Gastroesophageal sphincter (tissue), 4 donors: ENCODE results near the gene MARK3. TPM values are rescaled to one million over a fixed set of nuclear protein-coding genes. Genes with fewer than 3 reads are reported as not detected.

Source experiments
- ATAC-seq: fragments of 150-250 bp; one replicate; pipeline ENCODE4 v1.9.1; 2016; ENCODE audit warnings: mild to moderate bottlenecking, moderate library complexity
- H3K27ac ChIP-seq, 4 donors: fragments of 200-600 bp; sonication (generic) in 3 of 4; 1 replicate in 3 of 4; 2 replicates in 1 of 4; pipeline ENCODE4 v1.5.1; 2016 to 2019
- H3K27me3 ChIP-seq: fragments of 200-600 bp; sonication (generic); one replicate; pipeline ENCODE4 v1.5.1; 2019
- H3K36me3 ChIP-seq, 2 donors: fragments of 200-600 bp; sonication (generic); one replicate each; pipeline ENCODE4 v1.5.1; 2019; ENCODE audit warnings: control low read depth in 1 of 2
- H3K4me1 ChIP-seq, 3 donors: fragments of 200-600 bp; sonication (generic); 1 replicate in 2 of 3; 2 replicates in 1 of 3; pipeline ENCODE4 v1.5.1; 2016 to 2019; ENCODE audit warnings: control low read depth in 2 of 3
- H3K4me3 ChIP-seq, 2 donors: fragments of 200-600 bp; sonication (generic); one replicate each; pipeline ENCODE4 v1.5.1; 2019; ENCODE audit warnings: mild to moderate bottlenecking in 1 of 2, moderate library complexity in 1 of 2
- H3K9me3 ChIP-seq, 3 donors: fragments of 200-600 bp; sonication (generic); one replicate each; pipeline ENCODE4 v1.5.1; 2017 to 2019; ENCODE audit warnings: control low read depth in 2 of 3
- EP300 ChIP-seq: sonication (generic); formaldehyde crosslinking; IDR thresholded peaks from one replicate; pipeline ENCODE4 v1.6.1; 2017; ENCODE audit warnings: antibody characterized with exemption, mild to moderate bottlenecking
- POLR2A ChIP-seq, 2 donors: fragments of 450-650 bp; IDR thresholded peaks; one replicate each; pipeline ENCODE4 v1.6.1; 2017; ENCODE audit warnings: antibody characterized with exemption in 2 of 2, mild to moderate bottlenecking in 2 of 2, moderate library complexity in 1 of 2
- POLR2AphosphoS5 ChIP-seq: sonication (generic); formaldehyde crosslinking; IDR thresholded peaks from one replicate; pipeline ENCODE4 v1.6.1; 2017; ENCODE audit warnings: antibody characterized with exemption
- WGBS, 2 donors: methylation state at CpG; one replicate each; pipeline ENCODE4 v1.1.5; 2018; ENCODE audit warnings: low coverage in 1 of 2; 5-methylcytosine and 5-hydroxymethylcytosine counted together
- total RNA-seq, 4 donors: library from RNA; depleted of rRNA; stranded (reverse); fragments of >200 nt; gene quantifications; one replicate each; pipeline ENCODE4 v1.1.0, GENCODE V29; 2016
- TF ChIP-seq, protein P1 (sequence below), 4 experiments: fragments of 200-600 bp in 2 of 4; fragments of 450-650 bp in 2 of 4; sonication (generic) in 1 of 4; IDR thresholded peaks; one replicate each; pipeline ENCODE4 v1.5.1; 2017 to 2019; ENCODE audit warnings: antibody characterized with exemption in 4 of 4, mild to moderate bottlenecking in 2 of 4, moderate library complexity in 2 of 4

The MARK3 gene
- total RNA-seq, 4 donors from 2014 or later, result 65.1 to 127 (median 70.4) TPM

DNA sequence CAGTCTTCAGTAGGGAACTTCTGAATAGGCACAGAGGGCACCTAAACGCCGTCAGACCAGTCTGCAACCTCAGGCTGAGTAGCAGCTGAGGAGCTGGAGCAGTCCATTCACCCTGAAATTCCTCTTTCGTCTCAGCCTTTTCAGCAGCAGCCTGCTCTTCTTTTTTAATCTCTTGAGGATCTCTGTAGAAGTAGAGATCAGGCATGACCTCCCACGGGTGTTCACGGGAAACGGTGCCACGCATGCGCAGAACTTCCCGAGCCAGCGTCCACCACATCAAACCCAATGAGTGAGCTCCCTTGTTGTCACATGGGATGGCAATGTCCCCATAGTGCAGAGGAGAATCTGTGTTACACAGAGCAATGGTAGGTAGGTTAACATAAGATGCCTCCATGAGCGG, 11.1 kb upstream of the MARK3 start:
- 65 to 88% methylated on average over 2 to 6 of the region's 11 CpGs for WGBS, 2 donors
- Histone ChIP-seq H3K4me3 (no peak overlapping the region), H3K9me3 (no peaks in the 10 kb centered on the region), H3K27ac (no peak overlapping the region), H3K27me3 (peaks cover 3% of the 10 kb centered on the region), H3K36me3 (no peaks in the 10 kb centered on the region), H3K4me1 (no peaks in the 10 kb centered on the region)
- no peak for ATAC-seq
- TF ChIP-seq POLR2A (IDR thresholded peaks at IDR 0.05) (no peak), EP300 (no peak)

DNA sequence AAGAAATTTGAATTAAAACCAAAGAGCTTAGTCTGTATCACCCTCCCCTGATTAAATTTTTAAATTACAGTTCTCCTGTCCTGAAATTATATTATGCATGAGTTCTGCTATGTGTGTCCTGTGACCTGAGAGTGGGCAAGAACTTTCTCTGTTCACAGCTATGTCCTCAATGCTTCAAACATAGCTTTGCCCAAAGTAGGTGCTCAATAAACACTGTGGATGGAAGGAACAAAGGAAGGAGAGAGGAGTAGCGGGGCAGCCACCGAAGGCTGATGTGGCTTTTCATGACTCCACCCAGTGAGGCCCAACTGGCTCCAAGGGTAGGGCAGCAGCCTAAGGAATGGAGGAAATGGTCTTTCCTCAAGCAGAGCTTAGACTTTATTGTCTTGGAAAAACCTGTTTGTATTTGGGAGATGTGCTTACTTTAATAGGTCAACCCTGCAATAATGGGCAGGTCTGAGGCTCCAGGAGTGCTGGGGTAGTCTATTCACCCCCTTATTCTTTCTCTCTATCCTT, 7.6 kb upstream of the MARK3 start:
- no peak overlapping the region for H3K27ac ChIP-seq
- TF ChIP-seq POLR2AphosphoS5 (no peak), POLR2A (IDR thresholded peaks at IDR 0.05) (no peak), EP300 (no peak)
- TF ChIP-seq, protein P1, sequence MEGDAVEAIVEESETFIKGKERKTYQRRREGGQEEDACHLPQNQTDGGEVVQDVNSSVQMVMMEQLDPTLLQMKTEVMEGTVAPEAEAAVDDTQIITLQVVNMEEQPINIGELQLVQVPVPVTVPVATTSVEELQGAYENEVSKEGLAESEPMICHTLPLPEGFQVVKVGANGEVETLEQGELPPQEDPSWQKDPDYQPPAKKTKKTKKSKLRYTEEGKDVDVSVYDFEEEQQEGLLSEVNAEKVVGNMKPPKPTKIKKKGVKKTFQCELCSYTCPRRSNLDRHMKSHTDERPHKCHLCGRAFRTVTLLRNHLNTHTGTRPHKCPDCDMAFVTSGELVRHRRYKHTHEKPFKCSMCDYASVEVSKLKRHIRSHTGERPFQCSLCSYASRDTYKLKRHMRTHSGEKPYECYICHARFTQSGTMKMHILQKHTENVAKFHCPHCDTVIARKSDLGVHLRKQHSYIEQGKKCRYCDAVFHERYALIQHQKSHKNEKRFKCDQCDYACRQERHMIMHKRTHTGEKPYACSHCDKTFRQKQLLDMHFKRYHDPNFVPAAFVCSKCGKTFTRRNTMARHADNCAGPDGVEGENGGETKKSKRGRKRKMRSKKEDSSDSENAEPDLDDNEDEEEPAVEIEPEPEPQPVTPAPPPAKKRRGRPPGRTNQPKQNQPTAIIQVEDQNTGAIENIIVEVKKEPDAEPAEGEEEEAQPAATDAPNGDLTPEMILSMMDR (IDR thresholded peaks at IDR 0.05), result no peak
- no peaks in the 10 kb centered on the region for H3K9me3 ChIP-seq
- H3K27me3 ChIP-seq, result peaks cover 7% of the 10 kb centered on the region
- ATAC-seq, result no peak
- WGBS, 2 donors, result 67% methylated on average over 1 of the region's 2 CpGs; no CpG with 5 or more reads in 1 of the 2 donors
- H3K4me3 ChIP-seq, result no peak overlapping the region
- no peaks in the 10 kb centered on the region for H3K36me3 ChIP-seq
- H3K4me1 ChIP-seq, result no peaks in the 10 kb centered on the region

DNA sequence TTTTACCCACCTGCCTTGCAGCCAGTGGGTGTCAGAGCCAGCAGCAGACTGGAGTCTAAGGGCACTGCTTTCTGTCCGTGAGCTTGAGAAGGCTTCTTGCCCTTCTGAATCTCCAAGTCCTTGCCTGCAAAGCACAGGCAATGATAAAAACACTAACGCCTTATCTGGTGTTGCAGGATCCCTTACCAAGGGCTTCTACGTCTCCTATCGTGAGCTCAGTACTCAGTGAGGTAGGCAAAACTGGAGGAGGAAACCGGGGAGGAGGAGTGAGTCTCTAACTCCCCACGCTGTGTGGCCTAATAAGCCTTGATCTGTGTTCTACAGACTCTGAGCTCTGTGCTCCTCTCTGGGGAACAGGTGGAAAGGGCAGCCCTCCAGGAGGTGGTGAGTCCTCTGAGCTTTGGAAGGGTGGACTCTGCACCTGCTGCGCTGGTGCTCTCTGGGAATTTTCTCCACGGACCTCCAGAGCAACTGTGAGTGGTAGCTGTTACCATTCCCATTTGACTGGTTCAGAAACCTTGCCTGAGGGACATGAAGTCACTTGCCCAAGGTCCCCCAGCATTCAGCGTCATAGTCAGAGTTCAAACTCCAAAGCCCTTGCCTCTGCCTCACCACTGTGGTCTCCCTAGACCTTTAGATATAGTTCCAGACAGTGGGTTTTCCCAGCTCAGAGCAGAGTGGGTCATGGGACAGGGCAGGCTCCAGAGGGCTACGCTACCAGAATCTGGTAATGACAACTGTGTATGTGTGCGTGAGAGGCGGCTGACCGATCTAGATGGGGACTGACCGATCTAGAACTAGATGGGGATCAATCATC, 7.0 kb upstream of the MARK3 start:
- Histone ChIP-seq H3K4me3 (no peak overlapping the region), H3K9me3 (no peaks in the 10 kb centered on the region), H3K27ac (no peak overlapping the region), H3K4me1 (no peaks in the 10 kb centered on the region), H3K27me3 (peaks cover 7% of the 10 kb centered on the region), H3K36me3 (no peaks in the 10 kb centered on the region)
- TF ChIP-seq, protein P1 (IDR thresholded peaks at IDR 0.05), result no peak
- TF ChIP-seq POLR2AphosphoS5 (no peak), POLR2A (IDR thresholded peaks at IDR 0.05) (no peak), EP300 (no peak)
- WGBS, 2 donors, result 84 to 100% methylated on average over 1 to 4 of the region's 14 CpGs
- ATAC-seq, result no peak

DNA sequence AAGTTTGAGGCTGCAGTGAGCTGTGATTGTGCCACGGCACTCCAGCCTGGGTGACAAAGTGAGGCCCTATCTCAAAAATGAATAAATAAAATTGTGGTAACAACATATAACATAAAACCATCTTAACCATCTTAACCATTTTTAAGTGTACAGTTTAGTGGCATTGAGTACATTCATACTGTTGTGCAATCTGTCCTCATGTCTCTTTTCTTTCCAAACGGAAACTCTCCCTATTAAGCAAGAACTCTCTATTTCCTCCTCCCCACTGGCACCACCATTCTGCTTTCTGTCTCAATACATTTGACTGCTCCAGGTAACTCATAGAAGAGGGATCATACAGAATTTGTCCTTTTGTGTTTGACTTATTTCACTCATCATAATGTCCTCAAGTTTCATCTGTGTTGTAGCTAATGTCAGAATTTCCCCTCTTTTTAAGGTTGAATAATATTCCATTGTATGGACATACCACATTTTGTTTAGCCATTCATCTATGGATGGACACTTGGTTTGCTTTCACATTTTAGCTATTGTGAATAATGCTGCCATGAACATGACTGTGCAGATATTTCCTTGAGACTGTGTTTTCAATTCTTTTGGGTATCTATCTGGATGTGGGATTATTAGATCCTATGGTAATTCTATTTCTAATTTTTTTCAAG, 4.4 kb upstream of the MARK3 start:
- peaks cover 0 to 10% (median 5%) of the 10 kb centered on the region in 3 donors for H3K4me1 ChIP-seq
- H3K9me3 ChIP-seq, result no peaks in the 10 kb centered on the region
- WGBS, 2 donors, result 0 to 43% methylated on average over 1 to 2 of the region's 2 CpGs
- H3K27me3 ChIP-seq, result peaks cover 7% of the 10 kb centered on the region
- TF ChIP-seq POLR2A (IDR thresholded peaks at IDR 0.05), result no peak
- TF ChIP-seq, protein P1 (IDR thresholded peaks at IDR 0.05), result no peak
- no peak for TF ChIP-seq POLR2AphosphoS5
- TF ChIP-seq EP300, result no peak
- H3K4me3 ChIP-seq, result no peak overlapping the region
- no peak for ATAC-seq
- H3K27ac ChIP-seq, result no peak overlapping the region
- no peaks in the 10 kb centered on the region for H3K36me3 ChIP-seq

DNA sequence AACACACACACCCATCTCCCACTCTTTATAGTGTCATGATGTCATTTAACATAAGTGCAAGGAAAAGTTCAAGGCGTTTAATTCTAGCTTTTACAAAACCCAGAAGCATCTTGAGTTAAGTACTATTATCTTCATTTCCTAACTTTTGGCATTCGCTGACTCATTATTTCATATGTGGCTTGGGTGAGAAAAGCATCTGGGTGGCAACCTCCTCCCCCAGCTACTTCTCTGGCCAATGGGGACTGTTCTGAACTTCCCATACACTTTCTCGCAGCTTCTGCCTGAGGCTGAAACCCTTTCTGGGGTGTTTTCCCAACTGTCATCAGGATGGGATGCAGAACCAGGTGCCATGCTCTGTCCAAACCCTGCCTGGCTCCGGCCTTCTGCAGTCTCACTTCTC, 2.8 kb upstream of the MARK3 start:
- Histone ChIP-seq H3K27ac (no peak overlapping the region), H3K4me1 (peaks cover 0 to 14% (median 7%) of the 10 kb centered on the region in 3 donors), H3K36me3 (no peaks in the 10 kb centered on the region), H3K9me3 (no peaks in the 10 kb centered on the region), H3K27me3 (peaks cover 7% of the 10 kb centered on the region), H3K4me3 (no peak overlapping the region)
- TF ChIP-seq EP300, result no peak
- no peak for TF ChIP-seq POLR2A (IDR thresholded peaks at IDR 0.05)
- TF ChIP-seq, protein P1 (IDR thresholded peaks at IDR 0.05), result no peak
- no peak for ATAC-seq
- 45 to 77% methylated on average over 3 of the region's 4 CpGs for WGBS, 2 donors
